GM12892 (cell line): Measurements from ENCODE around the gene SHISA8.

Experiments
- POLR2A ChIP-seq: IDR thresholded peaks from 2 replicates; pipeline ENCODE4 v1.6.1; 2011; ENCODE audit warnings: low read depth, low read length, control low read depth
- POLR2AphosphoS5 ChIP-seq: IDR thresholded peaks from 2 replicates; pipeline ENCODE4 v1.6.1; 2011; ENCODE audit warnings: low read depth, low read length, control low read depth
- TAF1 ChIP-seq: IDR thresholded peaks from 2 replicates; pipeline ENCODE4 v1.6.1; 2011; ENCODE audit warnings: low read depth, mild to moderate bottlenecking, control low read depth, low read length, borderline replicate concordance

- no peak for TF ChIP-seq POLR2A
- no peak for TF ChIP-seq TAF1
- TF ChIP-seq POLR2AphosphoS5, result no peak
Measured at GRCh38 chr22:41892721-41893120, 22.2 kb downstream of the SHISA8 start.
